Hepatocyte (in vitro differentiated cells): ENCODE results near the gene UQCC2.

Source experiments
- CTCF ChIP-seq: fragments of 200-600 bp; sonication (generic); IDR thresholded peaks from 2 replicates; pipeline ENCODE4 v1.5.1; 2016; ENCODE audit warnings: antibody characterized with exemption, mild to moderate bottlenecking; ENCODE audit not compliant: poor library complexity
- EZH2 ChIP-seq: fragments of 200-600 bp; sonication (generic); IDR thresholded peaks from 2 replicates; pipeline ENCODE4 v1.6.1; 2016; ENCODE audit warnings: antibody characterized with exemption, mild to moderate bottlenecking, borderline replicate concordance
- EZH2phosphoT487 ChIP-seq: fragments of 200-600 bp; sonication (generic); IDR thresholded peaks from one replicate; pipeline ENCODE4 v1.6.1; 2018; ENCODE audit warnings: antibody characterized with exemption, mild to moderate bottlenecking, low read depth, moderate library complexity; ENCODE audit not compliant: unreplicated experiment, severe bottlenecking

- TF ChIP-seq CTCF = no peak
- TF ChIP-seq EZH2 = no peak
- TF ChIP-seq EZH2phosphoT487 = no peak
Measured at GRCh38 chr6:33716379-33716778, 4.9 kb upstream of the UQCC2 start.
